Gastroesophageal sphincter (tissue), 3 donors: ENCODE measurements around the gene FBXL3.
A peak's percentile ranks its signal among the peaks of the same experiment; 100 is the strongest.

Experiments
- CTCF ChIP-seq, 4 experiments: fragments of 200-600 bp in 2 of 4; fragments of 450-650 bp in 2 of 4; sonication (generic) in 1 of 4; IDR thresholded peaks; one replicate each; pipeline ENCODE4 v1.5.1; 2017 to 2019; ENCODE audit warnings: antibody characterized with exemption in 4 of 4, mild to moderate bottlenecking in 2 of 4, moderate library complexity in 2 of 4
- EP300 ChIP-seq: sonication (generic); formaldehyde crosslinking; IDR thresholded peaks from one replicate; pipeline ENCODE4 v1.6.1; 2017; ENCODE audit warnings: antibody characterized with exemption, mild to moderate bottlenecking
- POLR2A ChIP-seq, 2 donors: fragments of 450-650 bp; IDR thresholded peaks; one replicate each; pipeline ENCODE4 v1.6.1; 2017; ENCODE audit warnings: antibody characterized with exemption in 2 of 2, mild to moderate bottlenecking in 2 of 2, moderate library complexity in 1 of 2
- POLR2AphosphoS5 ChIP-seq: sonication (generic); formaldehyde crosslinking; IDR thresholded peaks from one replicate; pipeline ENCODE4 v1.6.1; 2017; ENCODE audit warnings: antibody characterized with exemption

- TF ChIP-seq POLR2AphosphoS5 (no peak), EP300 (no peak), CTCF (IDR thresholded peaks at IDR 0.05) (peak; percentile 39 to 65 (median 58)), POLR2A (IDR thresholded peaks at IDR 0.05) (no peak)
These were observed 24.3 kb downstream of the FBXL3 start for GRCh38 chr13:77002590-77003190.
